ENCODE data around the gene FILIP1L. TPM values are rescaled to one million over a fixed set of nuclear protein-coding genes. Genes with fewer than 3 reads are reported as not detected.

FILIP1L gene
- total and polyA plus RNA-seq, 2 of the 13 experiments (the other 11 are each of a cell fraction or from before 2014, with no cell fraction given), result 8.1 to 187 TPM

- TF ChIP-seq PAXIP1 (CRISPR knock-in tag; conservative IDR thresholded peaks at IDR 0.05), result peak; percentile 85
- no peak for TF ChIP-seq ZBTB46 (CRISPR knock-in tag; IDR thresholded peaks at IDR 0.05; ENCODE audit: borderline replicate concordance)
- TF ChIP-seq ZSCAN29 (CRISPR knock-in tag; conservative IDR thresholded peaks at IDR 0.05), result no peak
- TF ChIP-seq THAP8 (CRISPR knock-in tag; IDR thresholded peaks at IDR 0.05; ENCODE audit: borderline replicate concordance), result no peak
- no peak for TF ChIP-seq ZNF281 (CRISPR knock-in tag; IDR thresholded peaks at IDR 0.05; ENCODE audit: borderline replicate concordance)
- TF ChIP-seq HNRNPH1 (optimal IDR thresholded peaks at IDR 0.05; ENCODE audit: low read depth, low read length), result no peak
- TF ChIP-seq ELF3 (CRISPR knock-in tag; IDR thresholded peaks at IDR 0.05), result 0 out of 2 replicates have a peak, but pooled peaks have one; percentile 26
- peak; percentile 44; the same call in 1 of the 2 replicates for TF ChIP-seq FOXA1 (IDR thresholded peaks at IDR 0.05)
- TF ChIP-seq FOXA1 (CRISPR knock-in tag; IDR thresholded peaks at IDR 0.05), result peak; percentile 71; the same call in 1 of the 2 replicates
- no peak for TF ChIP-seq ZNF605 (CRISPR knock-in tag; IDR thresholded peaks at IDR 0.05)
- TF ChIP-seq HDAC2 (CRISPR knock-in tag; IDR thresholded peaks at IDR 0.05), result peak; percentile 66
- no peak for TF ChIP-seq CHD2 (IDR thresholded peaks at IDR 0.05; ENCODE audit: low read depth, low read length)
- no peak for TF ChIP-seq SRF (IDR thresholded peaks at IDR 0.05; ENCODE audit: low read depth, low read length)
- no peak for TF ChIP-seq PATZ1 (CRISPR knock-in tag; IDR thresholded peaks at IDR 0.05)
- TF ChIP-seq ZGPAT (CRISPR knock-in tag; IDR thresholded peaks at IDR 0.05), result peak; percentile 47; the same call in 1 of the 2 replicates
- TF ChIP-seq NFKBIZ (CRISPR knock-in tag; IDR thresholded peaks at IDR 0.05), result no peak
- TF ChIP-seq EEA1 (CRISPR knock-in tag; IDR thresholded peaks at IDR 0.05; ENCODE audit: borderline replicate concordance), result no peak
- peak; percentile 81 for TF ChIP-seq ISL2 (CRISPR knock-in tag; IDR thresholded peaks at IDR 0.05)
- TF ChIP-seq POLR2A (IDR thresholded peaks at IDR 0.05; ENCODE audit: insufficient read depth in 1 of 2, low read depth in 2 of 2, low read length in 2 of 2), result peak in 1 of 2 experiments; percentile 39; a peak in 1 of 4 replicates
Measured at GRCh38 chr3:99857278-99857677, 257.0 kb downstream of the FILIP1L start (continued).

All from HepG2 (cell line).